ENCODE data around the gene LGALS9. TPM values are rescaled to one million over a fixed set of nuclear protein-coding genes. Genes with fewer than 3 reads are reported as not detected.

LGALS9 gene
- total RNA-seq, 1 experiment from 2014 or later, result 3.0 TPM

GRCh38 chr17:27669136-27669535, 38.1 kb downstream of the LGALS9 start:
- Histone ChIP-seq H3K36me3 (ENCODE audit: control insufficient read depth, insufficient read depth, low read length) (no peaks in the 10 kb centered on the region), H3K27me3 (replicated peaks; ENCODE audit: control insufficient read depth, insufficient read depth, low read length) (0 out of 2 replicates have a peak, but pooled peaks cover 1% of the 10 kb centered on the region), H3K4me3 (ENCODE audit: low read depth, low read length) (no peak overlapping the region), H3K4me1 (no peaks in the 10 kb centered on the region), H3K9me3 (no peaks in the 10 kb centered on the region)
- peak in 1 of 2 experiments; percentile 38 for DNase-seq
- H3K9me3 Mint-ChIP-seq (ENCODE audit: unreplicated experiment), result no peaks in the 10 kb centered on the region
- no TSS peak for BruUV-seq (replicated peaks)
- no peak overlapping the region for H3K4me3 Mint-ChIP-seq (ENCODE audit: unreplicated experiment)
- H3K27me3 Mint-ChIP-seq (ENCODE audit: insufficient read depth, unreplicated experiment), result peaks cover 3% of the 10 kb centered on the region
- H3K36me3 Mint-ChIP-seq (ENCODE audit: insufficient read depth, unreplicated experiment), result no peaks in the 10 kb centered on the region
- ChIA-PET CTCF (no interaction called here), POLR2A (no interaction called here)
- no peak for TF ChIP-seq CTCF (IDR thresholded peaks at IDR 0.05; ENCODE audit: insufficient read depth in 1 of 2, low read depth in 1 of 2, low read length in 1 of 2, severe bottlenecking in 1 of 2, unreplicated experiment in 1 of 2)
- intact Hi-C loops (cut with micrococcal nuclease; ENCODE audit: unreplicated experiment), result no loop called here
- H3K4me1 Mint-ChIP-seq (ENCODE audit: low read depth, unreplicated experiment), result no peaks in the 10 kb centered on the region
- no peak overlapping the region for H3K27ac Mint-ChIP-seq (ENCODE audit: unreplicated experiment)

- no peaks in the 10 kb centered on the region for H3K9me3 ChIP-seq
- H3K36me3 Mint-ChIP-seq (ENCODE audit: insufficient read depth, unreplicated experiment), result no peaks in the 10 kb centered on the region
- no peak for TF ChIP-seq CTCF (IDR thresholded peaks at IDR 0.05; ENCODE audit: insufficient read depth in 1 of 2, low read depth in 1 of 2, low read length in 1 of 2, severe bottlenecking in 1 of 2, unreplicated experiment in 1 of 2)
- no peak for DNase-seq
- BruUV-seq (replicated peaks), result no TSS peak
- POLR2A ChIA-PET, result no interaction called here
- H3K4me3 ChIP-seq (ENCODE audit: low read depth, low read length), result no peak overlapping the region
- 0 out of 2 replicates have a peak, but pooled peaks cover 1% of the 10 kb centered on the region for H3K27me3 ChIP-seq (replicated peaks; ENCODE audit: control insufficient read depth, insufficient read depth, low read length)
- no peaks in the 10 kb centered on the region for H3K36me3 ChIP-seq (ENCODE audit: control insufficient read depth, insufficient read depth, low read length)
- no peaks in the 10 kb centered on the region for H3K4me1 ChIP-seq
- no peaks in the 10 kb centered on the region for H3K4me1 Mint-ChIP-seq (ENCODE audit: low read depth, unreplicated experiment)
- no peak overlapping the region for H3K27ac Mint-ChIP-seq (ENCODE audit: unreplicated experiment)
- no peak overlapping the region for H3K4me3 Mint-ChIP-seq (ENCODE audit: unreplicated experiment)
- H3K27me3 Mint-ChIP-seq (ENCODE audit: insufficient read depth, unreplicated experiment), result peaks cover 3% of the 10 kb centered on the region
- CTCF ChIA-PET, result no interaction called here
- H3K9me3 Mint-ChIP-seq (ENCODE audit: unreplicated experiment), result no peaks in the 10 kb centered on the region
- intact Hi-C loops (cut with micrococcal nuclease; ENCODE audit: unreplicated experiment), result no loop called here
Measured at GRCh38 chr17:27669850-27670249, 38.9 kb downstream of the LGALS9 start.

GRCh38 chr17:27670791-27671590, 40.0 kb downstream of the LGALS9 start:
- H3K4me1 Mint-ChIP-seq (ENCODE audit: low read depth, unreplicated experiment), result no peaks in the 10 kb centered on the region
- DNase-seq, result peak in 1 of 2 experiments; percentile 47
- H3K27ac Mint-ChIP-seq (ENCODE audit: unreplicated experiment), result no peak overlapping the region
- H3K4me3 Mint-ChIP-seq (ENCODE audit: unreplicated experiment), result no peak overlapping the region
- Histone ChIP-seq H3K36me3 (ENCODE audit: control insufficient read depth, insufficient read depth, low read length) (no peaks in the 10 kb centered on the region), H3K27me3 (replicated peaks; ENCODE audit: control insufficient read depth, insufficient read depth, low read length) (0 out of 2 replicates have a peak, but pooled peaks cover 1% of the 10 kb centered on the region), H3K4me1 (no peaks in the 10 kb centered on the region), H3K4me3 (ENCODE audit: low read depth, low read length) (no peak overlapping the region), H3K9me3 (no peaks in the 10 kb centered on the region)
- BruUV-seq (replicated peaks), result no TSS peak
- no peaks in the 10 kb centered on the region for H3K9me3 Mint-ChIP-seq (ENCODE audit: unreplicated experiment)
- no peak for TF ChIP-seq CTCF (IDR thresholded peaks at IDR 0.05; ENCODE audit: insufficient read depth in 1 of 2, low read depth in 1 of 2, low read length in 1 of 2, severe bottlenecking in 1 of 2, unreplicated experiment in 1 of 2)
- ChIA-PET CTCF (interaction anchor here (1.0 kb wide), 1 partner anchor 14 kb away, joined by 3 read pairs; no protein-coding TSS in a partner anchor), POLR2A (no interaction called here)
- no peaks in the 10 kb centered on the region for H3K36me3 Mint-ChIP-seq (ENCODE audit: insufficient read depth, unreplicated experiment)
- intact Hi-C loops (cut with micrococcal nuclease; ENCODE audit: unreplicated experiment), result no loop called here
- H3K27me3 Mint-ChIP-seq (ENCODE audit: insufficient read depth, unreplicated experiment), result peaks cover 3% of the 10 kb centered on the region

All from Caco-2 (cell line).